Spleen (tissue), 11 donors: ENCODE results near the gene RLF. TPM values are rescaled to one million over a fixed set of nuclear protein-coding genes. Genes with fewer than 3 reads are reported as not detected.
A peak's percentile ranks its signal among the peaks of the same experiment; 100 is the strongest.

Experiments used
- DNase-seq: peaks from one replicate; pipeline ENCODE4 v3.0.0-alpha.2; 2020
- H3K27ac ChIP-seq, 8 donors: fragments of 200-600 bp; sonication (generic) in 7 of 8; 1 replicate in 4 of 8; 2 replicates in 4 of 8; pipeline versions ENCODE4 v1.5.0 to v1.8.0; 2016 to 2021; ENCODE audit warnings: inconsistent platforms in 4 of 8, mild to moderate bottlenecking in 4 of 8, moderate library complexity in 1 of 8
- H3K27me3 ChIP-seq, 7 donors: fragments of 200-600 bp; sonication (generic) in 6 of 7; replicated peaks in 1 of 7; 1 replicate in 4 of 7; 2 replicates in 3 of 7; pipeline versions ENCODE4 v1.5.0 to v1.8.0; 2016 to 2021; ENCODE audit warnings: inconsistent platforms in 3 of 7, mild to moderate bottlenecking in 1 of 7
- H3K36me3 ChIP-seq, 6 donors: fragments of 200-600 bp; sonication (generic) in 5 of 6; 1 replicate in 4 of 6; 2 replicates in 2 of 6; pipeline versions ENCODE4 v1.5.0 to v1.8.0; 2016 to 2021; ENCODE audit warnings: inconsistent platforms in 2 of 6
- H3K4me1 ChIP-seq, 6 donors: fragments of 200-600 bp; sonication (generic) in 5 of 6; 1 replicate in 3 of 6; 2 replicates in 3 of 6; pipeline versions ENCODE4 v1.5.0 to v1.8.0; 2016 to 2021; ENCODE audit warnings: inconsistent platforms in 3 of 6
- H3K4me3 ChIP-seq, 8 donors: fragments of 200-600 bp; sonication (generic) in 7 of 8; 1 replicate in 4 of 8; 2 replicates in 4 of 8; pipeline versions ENCODE4 v1.5.0 to v1.8.0; 2016 to 2021; ENCODE audit warnings: inconsistent platforms in 4 of 8, mild to moderate bottlenecking in 4 of 8, moderate library complexity in 2 of 8
- H3K9me3 ChIP-seq, 8 donors: fragments of 200-600 bp; sonication (generic) in 7 of 8; 1 replicate in 4 of 8; 2 replicates in 4 of 8; pipeline versions ENCODE4 v1.5.0 to v1.8.0; 2016 to 2021; ENCODE audit warnings: inconsistent platforms in 4 of 8
- CTCF ChIP-seq, 11 experiments: fragments of 200-600 bp in 7 of 11; fragments of 450-650 bp in 4 of 11; sonication (generic) in 4 of 11; IDR thresholded peaks in 8 of 11; conservative IDR thresholded peaks in 3 of 11; 1 replicate in 7 of 11; 2 replicates in 4 of 11; pipeline versions ENCODE4 v1.4.0 to v1.8.0; 2016 to 2021; ENCODE audit warnings: antibody characterized with exemption in 11 of 11, inconsistent platforms in 4 of 11, mild to moderate bottlenecking in 1 of 11
- POLR2A ChIP-seq, 3 donors: fragments of 450-650 bp; IDR thresholded peaks; one replicate each; pipeline ENCODE4 v1.5.1; 2017; ENCODE audit warnings: antibody characterized with exemption in 3 of 3, mild to moderate bottlenecking in 1 of 3
- POLR2AphosphoS5 ChIP-seq, 3 donors: sonication (generic); formaldehyde crosslinking; IDR thresholded peaks; one replicate each; pipeline ENCODE4 v1.5.1; 2017; ENCODE audit warnings: antibody characterized with exemption in 3 of 3
- WGBS, 5 donors: extraction: QIAGEN DNeasy Blood & Tissue Kit in 3 of 5; methylation state at CpG; one replicate each; pipeline versions ENCODE4 v1.1.5 to v1.1.7; 2013 to 2018; 5-methylcytosine and 5-hydroxymethylcytosine counted together
- intact Hi-C: fragments of 100-400 bp; cut with DNase I; formaldehyde crosslinking; loops from one replicate; pipeline ENCODE4 v1.15.0; 2023; ENCODE audit warnings: low total_unique reads
- polyA plus RNA-seq, 3 donors: library from polyadenylated mRNA; stranded (reverse); fragments of 200-250 nt; gene quantifications; one replicate each; pipeline ENCODE4 v1.2.1, GENCODE V29; 2013
- total RNA-seq, 7 donors: library from RNA; depleted of rRNA in 3 of 7; stranded (reverse); fragments of >200 nt in 3 of 7; fragmentation: NEBNext Ultra II Directional in 4 of 7; extraction: Animal tissue kit (Norgen Biotek cat#: 25700) in 4 of 7; gene quantifications; one replicate each; pipeline versions ENCODE4 v1.1.0 to v1.2.1, GENCODE V29; 2016 to 2021
- donor health status: healthy with polysubstance abuse.
- donor health status: DM: no; HTN: no; CAD: no; lungs with moderate emphysema.
- donor health status: DM: no; HTN: no; CAD: no.
- donor health status: Bipolar disorder and iron deficiency.
- donor health status: healthy.
- donor health status: DM: no; HTN: no; CAD: no.
- donor health status: DM: yes; HTN: yes; CAD: no.

The RLF gene
- total and polyA plus RNA-seq, 10 donors: 3.8 to 26.3 (median 16.8) TPM

- Histone ChIP-seq H3K4me1 (peaks cover 8 to 98% (median 39%) of the 10 kb centered on the region in 6 donors), H3K36me3 (no peaks in the 10 kb centered on the region), H3K4me3 (no peak overlapping the region), H3K27me3 (no peaks in the 10 kb centered on the region), H3K27ac (no peak overlapping the region), H3K9me3 (no peaks in the 10 kb centered on the region)
- 95 to 100% (median 97%) methylated on average over 3 of the region's 3 CpGs for whole genome bisulfite sequencing, 5 donors
- intact Hi-C loops: no loop called here
- no peak for DNase-seq
- no peak for TF ChIP-seq POLR2AphosphoS5 (IDR thresholded peaks at IDR 0.05)
- no peak for TF ChIP-seq CTCF (IDR thresholded peaks at IDR 0.05 in 8 of 11, conservative IDR thresholded peaks at IDR 0.05 in 3 of 11)
- TF ChIP-seq POLR2A (IDR thresholded peaks at IDR 0.05): no peak
Measured at GRCh38 chr1:40179496-40180089, 18.4 kb downstream of the RLF start.

GRCh38 chr1:40183055-40183710 lies 22.0 kb downstream of the RLF start:
- peaks cover 8 to 96% (median 52%) of the 10 kb centered on the region in 6 donors for H3K4me1 ChIP-seq
- no peak overlapping the region for H3K4me3 ChIP-seq
- WGBS, 5 donors: 48 to 58% (median 56%) methylated on average over 3 of the region's 3 CpGs
- TF ChIP-seq POLR2A (IDR thresholded peaks at IDR 0.05): no peak
- peak in 3 of 11 experiments; percentile 16 to 20 (median 18) for TF ChIP-seq CTCF (IDR thresholded peaks at IDR 0.05 in 8 of 11, conservative IDR thresholded peaks at IDR 0.05 in 3 of 11)
- no peak overlapping the region for H3K27ac ChIP-seq
- no peak for DNase-seq
- intact Hi-C loops: no loop called here
- no peaks in the 10 kb centered on the region for H3K27me3 ChIP-seq
- no peaks in the 10 kb centered on the region for H3K36me3 ChIP-seq
- no peaks in the 10 kb centered on the region for H3K9me3 ChIP-seq

GRCh38 chr1:40184193-40184592 lies 23.0 kb downstream of the RLF start:
- peaks cover 8 to 86% (median 49%) of the 10 kb centered on the region in 6 donors for H3K4me1 ChIP-seq
- no peaks in the 10 kb centered on the region for H3K9me3 ChIP-seq
- H3K36me3 ChIP-seq: peaks cover 0 to 5% (median 2%) of the 10 kb centered on the region in 6 donors
- H3K27ac ChIP-seq: no peak overlapping the region
- intact Hi-C loops: no loop called here
- DNase-seq: no peak
- H3K27me3 ChIP-seq: no peaks in the 10 kb centered on the region
- 80 to 93% (median 84%) methylated on average over 1 of the region's 1 CpG for WGBS, 5 donors
- TF ChIP-seq POLR2A (IDR thresholded peaks at IDR 0.05) (no peak), CTCF (IDR thresholded peaks at IDR 0.05 in 8 of 11, conservative IDR thresholded peaks at IDR 0.05 in 3 of 11) (no peak), POLR2AphosphoS5 (IDR thresholded peaks at IDR 0.05) (no peak)
- no peak overlapping the region for H3K4me3 ChIP-seq
